GM23248 (cell line): ENCODE measurements around the gene CHI3L2. TPM values are rescaled to one million over a fixed set of nuclear protein-coding genes. Genes with fewer than 3 reads are reported as not detected.
A peak's percentile ranks its signal among the peaks of the same experiment; 100 is the strongest.

Experiments used
- DNase-seq: peaks from one replicate; pipeline ENCODE4 v3.0.0-alpha.2; 2015
- H2AFZ ChIP-seq: fragments of 200-600 bp; sonication (generic); 2 replicates; pipeline ENCODE4 v1.6.1; 2016; ENCODE audit warnings: antibody characterized with exemption
- H3F3A ChIP-seq: fragments of 200-600 bp; sonication (generic); 2 replicates; pipeline ENCODE4 v1.6.1; 2016; ENCODE audit warnings: mild to moderate bottlenecking, antibody characterized with exemption, mixed run types; ENCODE audit not compliant: insufficient read depth
- H3K27ac ChIP-seq: fragments of 200-600 bp; sonication (generic); 2 replicates; pipeline ENCODE4 v1.5.1; 2016; ENCODE audit warnings: mild to moderate bottlenecking
- H3K27me3 ChIP-seq: fragments of 200-600 bp; sonication (generic); replicated peaks from 2 replicates; pipeline ENCODE4 v1.6.1; 2016; ENCODE audit warnings: mild to moderate bottlenecking; ENCODE audit not compliant: insufficient read depth
- H3K36me3 ChIP-seq: fragments of 200-600 bp; sonication (generic); 2 replicates; pipeline ENCODE4 v1.6.1; 2016; ENCODE audit warnings: low read depth, mild to moderate bottlenecking
- H3K4me1 ChIP-seq: fragments of 200-600 bp; sonication (generic); 2 replicates; pipeline ENCODE4 v1.6.1; 2016; ENCODE audit warnings: mild to moderate bottlenecking; ENCODE audit not compliant: insufficient read depth
- H3K4me2 ChIP-seq: fragments of 200-600 bp; sonication (generic); one replicate; pipeline ENCODE4 v1.6.1; 2016; ENCODE audit warnings: mild to moderate bottlenecking; ENCODE audit not compliant: unreplicated experiment
- H3K4me3 ChIP-seq: fragments of 200-600 bp; sonication (generic); 2 replicates; pipeline ENCODE4 v1.5.1; 2016; ENCODE audit warnings: mild to moderate bottlenecking
- H3K79me2 ChIP-seq: fragments of 200-600 bp; sonication (generic); 2 replicates; pipeline ENCODE4 v1.6.1; 2016; ENCODE audit warnings: mild to moderate bottlenecking; ENCODE audit not compliant: insufficient read depth
- H3K9ac ChIP-seq: fragments of 200-600 bp; sonication (generic); 2 replicates; pipeline ENCODE4 v1.6.1; 2016; ENCODE audit warnings: mild to moderate bottlenecking
- H3K9me2 ChIP-seq: fragments of 200-600 bp; sonication (generic); 2 replicates; pipeline ENCODE4 v1.6.1; 2016; ENCODE audit warnings: mixed run types, mild to moderate bottlenecking, moderate library complexity; ENCODE audit not compliant: insufficient read depth
- H3K9me3 ChIP-seq: fragments of 200-600 bp; sonication (generic); one replicate; pipeline ENCODE4 v1.6.1; 2017; ENCODE audit warnings: low read depth
- H4K20me1 ChIP-seq: fragments of 200-600 bp; sonication (generic); 2 replicates; pipeline ENCODE4 v1.6.0; 2016; ENCODE audit not compliant: insufficient read depth
- EZH2 ChIP-seq: fragments of 200-600 bp; sonication (generic); IDR thresholded peaks from 2 replicates; pipeline ENCODE4 v1.6.1; 2018; ENCODE audit warnings: antibody characterized with exemption, mild to moderate bottlenecking; ENCODE audit not compliant: insufficient read depth, poor library complexity, severe bottlenecking
- EZH2phosphoT487 ChIP-seq: fragments of 200-600 bp; sonication (generic); IDR thresholded peaks from 2 replicates; pipeline ENCODE4 v1.6.1; 2018; ENCODE audit warnings: antibody characterized with exemption, moderate library complexity, mild to moderate bottlenecking, low read depth; ENCODE audit not compliant: insufficient read depth
- WGBS, 2 experiments: methylation state at CpG; one replicate each; pipeline ENCODE4 v1.1.6; 2015 to 2017; ENCODE audit warnings: low lambda C conversion rate in 2 of 2, low coverage in 1 of 2; ENCODE audit errors: missing lambda C conversion rate in 2 of 2; 5-methylcytosine and 5-hydroxymethylcytosine counted together
- in situ Hi-C: fragments of 300-500 bp; cut with MboI; formaldehyde crosslinking; loops from 2 replicates; pipeline ENCODE4 v1.15.0; 2020
- polyA plus RNA-seq: library from polyadenylated mRNA; unstranded; fragments of >200 nt; fragmentation: Nextera tagmentation; extraction: Ambion mirVana; gene quantifications from 2 replicates; pipeline ENCODE4 v1.2.1, GENCODE V29; 2016
- total RNA-seq: library from RNA; depleted of rRNA; stranded (reverse); fragments of >200 nt; shearing (Covaris generic); gene quantifications from 2 replicates; pipeline ENCODE4 v1.2.3, GENCODE V29; 2014

The CHI3L2 gene
- total and polyA plus RNA-seq, 2 experiments from 2014 or later = 0.55 TPM; not detected in 1

- Histone ChIP-seq H2AFZ (no peak overlapping the region), H3K36me3 (no peaks in the 10 kb centered on the region), H3K27ac (0 out of 2 replicates have a peak overlapping the region, but pooled peaks have one; percentile 46), H3F3A (peaks cover 16% of the 10 kb centered on the region), H3K4me2 (no peak overlapping the region), H3K27me3 (peaks cover 13% of the 10 kb centered on the region), H3K9me3 (no peaks in the 10 kb centered on the region), H3K4me3 (no peak overlapping the region), H3K79me2 (no peaks in the 10 kb centered on the region), H3K9me2 (no peaks in the 10 kb centered on the region), H3K9ac (no peak overlapping the region), H3K4me1 (peaks cover 15% of the 10 kb centered on the region; the same call in 1 of the 2 replicates), H4K20me1 (no peaks in the 10 kb centered on the region)
- in situ Hi-C loops = no loop called here
- DNase-seq = peak; percentile 8
- TF ChIP-seq EZH2 (no peak), EZH2phosphoT487 (no peak)
Observed at GRCh38 chr1:111275780-111276433, 48.4 kb downstream of the CHI3L2 start.

GRCh38 chr1:111279144-111279543 is 51.6 kb downstream of the CHI3L2 start:
- peaks cover 13% of the 10 kb centered on the region; the same call in 1 of the 2 replicates for H3K4me1 ChIP-seq
- no peaks in the 10 kb centered on the region for H3K27me3 ChIP-seq
- H3K4me2 ChIP-seq = no peak overlapping the region
- no peaks in the 10 kb centered on the region for H4K20me1 ChIP-seq
- no peak overlapping the region for H3K4me3 ChIP-seq
- H3F3A ChIP-seq = peaks cover 14% of the 10 kb centered on the region
- H3K9me2 ChIP-seq = no peaks in the 10 kb centered on the region
- no peak for DNase-seq
- TF ChIP-seq EZH2phosphoT487 (no peak), EZH2 (no peak)
- no peak overlapping the region for H3K9ac ChIP-seq
- no peak overlapping the region for H3K27ac ChIP-seq
- no peaks in the 10 kb centered on the region for H3K9me3 ChIP-seq
- WGBS, 2 experiments = 54 to 55% methylated on average over 4 of the region's 4 CpGs
- H2AFZ ChIP-seq = no peak overlapping the region
- H3K36me3 ChIP-seq = no peaks in the 10 kb centered on the region
- no peaks in the 10 kb centered on the region for H3K79me2 ChIP-seq
- in situ Hi-C loops = no loop called here

- DNase-seq = no peak
- H3K9ac ChIP-seq = no peak overlapping the region
- TF ChIP-seq EZH2 (no peak), EZH2phosphoT487 (no peak)
Observed at GRCh38 chr1:111280267-111280666, 52.8 kb downstream of the CHI3L2 start.

GRCh38 chr1:111281411-111281810 is 53.9 kb downstream of the CHI3L2 start:
- Histone ChIP-seq H3K9me3 (no peaks in the 10 kb centered on the region), H3K4me2 (no peak overlapping the region), H3K9ac (no peak overlapping the region), H3F3A (no peaks in the 10 kb centered on the region), H3K9me2 (no peaks in the 10 kb centered on the region), H3K4me3 (no peak overlapping the region), H3K27ac (no peak overlapping the region), H3K79me2 (no peaks in the 10 kb centered on the region), H3K4me1 (no peaks in the 10 kb centered on the region), H2AFZ (no peak overlapping the region), H3K27me3 (no peaks in the 10 kb centered on the region), H3K36me3 (no peaks in the 10 kb centered on the region), H4K20me1 (no peaks in the 10 kb centered on the region)
- in situ Hi-C loops = no loop called here
- DNase-seq = peak; percentile 20
- TF ChIP-seq EZH2phosphoT487 (no peak), EZH2 (no peak)
- WGBS, 2 experiments = 50 to 51% methylated on average over 5 of the region's 5 CpGs

More at GRCh38 chr1:111280267-111280666, 52.8 kb downstream of the CHI3L2 start:
- H2AFZ ChIP-seq = no peak overlapping the region
- H3K27me3 ChIP-seq = no peaks in the 10 kb centered on the region
- H3K4me2 ChIP-seq = no peak overlapping the region
- no peak overlapping the region for H3K4me3 ChIP-seq
- H3K36me3 ChIP-seq = no peaks in the 10 kb centered on the region
- no peaks in the 10 kb centered on the region for H3K9me3 ChIP-seq
- H4K20me1 ChIP-seq = no peaks in the 10 kb centered on the region
- 0 out of 2 replicates have a peak, but pooled peaks cover 4% of the 10 kb centered on the region for H3K4me1 ChIP-seq
- H3K79me2 ChIP-seq = no peaks in the 10 kb centered on the region
- H3K9me2 ChIP-seq = no peaks in the 10 kb centered on the region
- in situ Hi-C loops = no loop called here
- peaks cover 5% of the 10 kb centered on the region for H3F3A ChIP-seq
- H3K27ac ChIP-seq = no peak overlapping the region

- Histone ChIP-seq H3K27ac (no peak overlapping the region), H4K20me1 (no peaks in the 10 kb centered on the region), H2AFZ (no peak overlapping the region), H3K27me3 (peaks cover 4% of the 10 kb centered on the region; the same call in 1 of the 2 replicates), H3K4me2 (no peak overlapping the region), H3K79me2 (no peaks in the 10 kb centered on the region), H3K9me3 (no peaks in the 10 kb centered on the region), H3K4me1 (no peaks in the 10 kb centered on the region), H3K4me3 (no peak overlapping the region), H3K9ac (no peak overlapping the region), H3F3A (no peaks in the 10 kb centered on the region), H3K9me2 (no peaks in the 10 kb centered on the region), H3K36me3 (no peaks in the 10 kb centered on the region)
- DNase-seq = no peak
- in situ Hi-C loops = no loop called here
- TF ChIP-seq EZH2phosphoT487 (no peak), EZH2 (no peak)
Observed at GRCh38 chr1:111283838-111284237, 56.3 kb downstream of the CHI3L2 start.
